HEK293 (cell line): ENCODE measurements around the gene MLLT11.
A peak's percentile ranks its signal among the peaks of the same experiment; 100 is the strongest.

Experiments
- CTCF ChIA-PET: fragments of 350-600 bp; formaldehyde crosslinking; extraction: SDS; loops from one replicate; lab custom pipeline; 2021; ENCODE audit warnings: antibody characterized with exemption; lab: Yijun Ruan, JAX
- POLR2A ChIA-PET: fragments of 300-600 bp; formaldehyde crosslinking; extraction: SDS; loops from one replicate; lab custom pipeline; 2020; ENCODE audit warnings: antibody characterized with exemption, inconsistent platforms; lab: Yijun Ruan, JAX
- H3K27ac ChIP-seq: fragments of 200-500 bp; sonication (Bioruptor generic); 2 replicates; pipeline ENCODE4 v1.5.1; 2014; ENCODE audit warnings: low read depth, low read length, control low read depth, inconsistent platforms; ENCODE audit errors: extremely low read depth
- H3K36me3 ChIP-seq, 2 experiments: fragments of 200-500 bp in 1 of 2; sonication (Bioruptor generic) in 1 of 2; 1 replicate in 1 of 2; 2 replicates in 1 of 2; pipeline ENCODE4 v1.5.1; 2014 to 2017; ENCODE audit warnings: inconsistent platforms in 2 of 2, low read length in 2 of 2; ENCODE audit not compliant: control insufficient read depth in 2 of 2, insufficient read depth in 1 of 2
- H3K4me1 ChIP-seq: fragments of 200-500 bp; sonication (Bioruptor generic); 2 replicates; pipeline ENCODE4 v1.5.1; 2014; ENCODE audit warnings: mild to moderate bottlenecking, low read length, inconsistent platforms; ENCODE audit not compliant: control insufficient read depth, insufficient read depth
- H3K4me3 ChIP-seq: 2 replicates; pipeline ENCODE4 v1.5.1; 2011; ENCODE audit warnings: low read depth, mild to moderate bottlenecking, control low read depth, low read length, moderate library complexity
- H3K9me3 ChIP-seq: fragments of 200-500 bp; sonication (Bioruptor generic); 2 replicates; pipeline ENCODE4 v1.5.1; 2014; ENCODE audit warnings: low read depth, low read length, inconsistent platforms; ENCODE audit not compliant: control insufficient read depth, insufficient read depth
- ATF2 ChIP-seq: fragments of 450-650 bp; formaldehyde crosslinking; IDR thresholded peaks from 2 replicates; pipeline ENCODE4 v1.5.1; 2016; ENCODE audit warnings: missing biosample characterization, missing genetic modification characterization, low read depth
- HIC1 ChIP-seq: fragments of 450-650 bp; formaldehyde crosslinking; IDR thresholded peaks from 2 replicates; pipeline ENCODE4 v1.5.1; 2016; ENCODE audit warnings: missing biosample characterization, missing genetic modification characterization
- IKZF3 ChIP-seq: fragments of 450-650 bp; IDR thresholded peaks from 2 replicates; pipeline ENCODE4 v1.5.0; 2018; ENCODE audit warnings: missing biosample characterization, mild to moderate bottlenecking, missing genetic modification characterization, moderate library complexity
- TRIM28 ChIP-seq: IDR thresholded peaks from 2 replicates; pipeline ENCODE4 v1.6.1; 2011; ENCODE audit warnings: low read length, control low read depth, borderline replicate concordance
- TSHZ1 ChIP-seq: fragments of 450-650 bp; formaldehyde crosslinking; IDR thresholded peaks from 2 replicates; pipeline ENCODE4 v1.5.1; 2016; ENCODE audit warnings: missing biosample characterization, missing genetic modification characterization, borderline replicate concordance
- YY2 ChIP-seq: fragments of 450-650 bp; formaldehyde crosslinking; IDR thresholded peaks from 2 replicates; pipeline ENCODE4 v1.5.1; 2016; ENCODE audit warnings: missing biosample characterization, missing genetic modification characterization
- ZBTB48 ChIP-seq: fragments of 450-650 bp; formaldehyde crosslinking; IDR thresholded peaks from 2 replicates; pipeline ENCODE4 v1.5.1; 2016; ENCODE audit warnings: missing biosample characterization, missing genetic modification characterization
- ZBTB7A ChIP-seq: fragments of 450-650 bp; formaldehyde crosslinking; IDR thresholded peaks from 2 replicates; pipeline ENCODE4 v1.5.1; 2016; ENCODE audit warnings: low read depth, missing biosample characterization, missing genetic modification characterization
- ZNF10 ChIP-seq: fragments of 450-650 bp; formaldehyde crosslinking; IDR thresholded peaks from 2 replicates; pipeline ENCODE4 v1.5.1; 2017; ENCODE audit warnings: missing biosample characterization, missing genetic modification characterization
- ZNF169 ChIP-seq: fragments of 450-650 bp; formaldehyde crosslinking; IDR thresholded peaks from 2 replicates; pipeline ENCODE4 v1.5.1; 2016; ENCODE audit warnings: missing biosample characterization, missing genetic modification characterization
- ZNF2 ChIP-seq: fragments of 450-650 bp; formaldehyde crosslinking; IDR thresholded peaks from 2 replicates; pipeline ENCODE4 v1.5.1; 2016; ENCODE audit warnings: missing biosample characterization, missing genetic modification characterization
- ZNF23 ChIP-seq: fragments of 450-650 bp; formaldehyde crosslinking; IDR thresholded peaks from 2 replicates; pipeline ENCODE4 v1.5.1; 2016; ENCODE audit warnings: missing biosample characterization, missing genetic modification characterization, borderline replicate concordance
- ZNF335 ChIP-seq: fragments of 450-650 bp; formaldehyde crosslinking; conservative IDR thresholded peaks from 2 replicates; pipeline ENCODE4 v1.5.1; 2016; ENCODE audit warnings: missing biosample characterization, missing genetic modification characterization
- ZNF366 ChIP-seq: fragments of 450-650 bp; formaldehyde crosslinking; conservative IDR thresholded peaks from 2 replicates; pipeline ENCODE4 v1.5.1; 2016; ENCODE audit warnings: missing biosample characterization, missing genetic modification characterization
- ZNF423 ChIP-seq: fragments of 450-650 bp; formaldehyde crosslinking; IDR thresholded peaks from 2 replicates; pipeline ENCODE4 v1.5.1; 2016; ENCODE audit warnings: missing biosample characterization, missing genetic modification characterization
- ZNF518A ChIP-seq: fragments of 450-650 bp; formaldehyde crosslinking; conservative IDR thresholded peaks from 2 replicates; pipeline ENCODE4 v1.5.1; 2016; ENCODE audit warnings: low read depth, missing biosample characterization, missing genetic modification characterization
- ZNF600 ChIP-seq: fragments of 450-650 bp; formaldehyde crosslinking; IDR thresholded peaks from 2 replicates; pipeline ENCODE4 v1.5.1; 2016; ENCODE audit warnings: missing biosample characterization, missing genetic modification characterization
- ZNF629 ChIP-seq: fragments of 450-650 bp; formaldehyde crosslinking; IDR thresholded peaks from 2 replicates; pipeline ENCODE4 v1.5.1; 2017; ENCODE audit warnings: missing biosample characterization, missing genetic modification characterization
- ZNF660 ChIP-seq: fragments of 450-650 bp; IDR thresholded peaks from 2 replicates; pipeline ENCODE4 v1.5.1; 2018; ENCODE audit warnings: missing biosample characterization, mild to moderate bottlenecking, missing genetic modification characterization
- ZNF670 ChIP-seq: fragments of 450-650 bp; formaldehyde crosslinking; IDR thresholded peaks from 2 replicates; pipeline ENCODE4 v1.5.1; 2016; ENCODE audit warnings: missing biosample characterization, missing genetic modification characterization, low read depth
- ZNF692 ChIP-seq: fragments of 450-650 bp; formaldehyde crosslinking; IDR thresholded peaks from 2 replicates; pipeline ENCODE4 v1.5.1; 2016; ENCODE audit warnings: missing biosample characterization, missing genetic modification characterization
- ZNF704 ChIP-seq: fragments of 450-650 bp; formaldehyde crosslinking; IDR thresholded peaks from 2 replicates; pipeline ENCODE4 v1.5.1; 2016; ENCODE audit warnings: missing biosample characterization, missing genetic modification characterization

MLLT11 gene

GRCh38 chr1:151062741-151063371 is 2.7 kb downstream of the MLLT11 start:
- ChIA-PET CTCF (interaction anchor here (0.9 to 3.0 kb wide), 5 partner anchors 9 to 68 kb away, joined by 3 to 15 read pairs (median 4); partner anchors contain the start of gene C1orf56), POLR2A (interaction anchor here (0.8 to 1.6 kb wide), 5 partner anchors 8 to 103 kb away, joined by 3 to 9 read pairs (median 8); partner anchors contain the start of genes C1orf56 and LYSMD1)
- Histone ChIP-seq H3K27ac (no peak overlapping the region), H3K9me3 (no peaks in the 10 kb centered on the region), H3K36me3 (peaks cover 0 to 25% of the 10 kb centered on the region in 2 experiments; a peak in 2 of 3 replicates), H3K4me3 (no peak overlapping the region), H3K4me1 (peaks cover 4% of the 10 kb centered on the region; the same call in 1 of the 2 replicates)
- TF ChIP-seq ZNF2 (tag by site-specific recombination) (no peak), ZBTB48 (tag by site-specific recombination) (peak; percentile 46; the same call in 1 of the 2 replicates), TSHZ1 (tag by site-specific recombination) (no peak), ZBTB7A (tag by site-specific recombination) (no peak), ZNF366 (tag by site-specific recombination) (peak; percentile 49; the same call in 1 of the 2 replicates), ZNF169 (tag by site-specific recombination) (no peak), YY2 (tag by site-specific recombination) (no peak), ZNF704 (no peak), ZNF660 (tag by site-specific recombination) (peak; percentile 93), HIC1 (tag by site-specific recombination) (no peak), ZNF670 (tag by site-specific recombination) (no peak), ZNF692 (tag by site-specific recombination) (0 out of 2 replicates have a peak, but pooled peaks have one; percentile 30), ZNF629 (tag by site-specific recombination) (peak; percentile 70; the same call in 1 of the 2 replicates), ZNF23 (tag by site-specific recombination) (no peak), TRIM28 (peak; percentile 71; the same call in 1 of the 2 replicates), ZNF600 (tag by site-specific recombination) (peak; percentile 86), IKZF3 (tag by site-specific recombination) (0 out of 2 replicates have a peak, but pooled peaks have one; percentile 48), ZNF423 (no peak), ZNF335 (tag by site-specific recombination) (0 out of 2 replicates have a peak, but pooled peaks have one; percentile 18), ZNF518A (tag by site-specific recombination) (no peak), ATF2 (tag by site-specific recombination) (peak; percentile 96), ZNF10 (tag by site-specific recombination) (peak; percentile 64; the same call in 1 of the 2 replicates)
